Measurements from ENCODE around the gene SLC24A3.

SLC24A3 gene

GRCh38 chr20:19271879-19272651, 59.6 kb downstream of the SLC24A3 start:
- DNase-seq (ENCODE audit: low spot score) = no peak

- no peak for DNase-seq (ENCODE audit: low spot score)
Measured at GRCh38 chr20:19272976-19273654, 60.7 kb downstream of the SLC24A3 start.

GRCh38 chr20:19274001-19274400, 61.6 kb downstream of the SLC24A3 start:
- no peak for DNase-seq (ENCODE audit: low spot score)

GRCh38 chr20:19274412-19275015, 62.1 kb downstream of the SLC24A3 start:
- no peak for DNase-seq (ENCODE audit: low spot score)

GRCh38 chr20:19275038-19275629, 62.7 kb downstream of the SLC24A3 start:
- DNase-seq (ENCODE audit: low spot score) = no peak

- no peak for DNase-seq (ENCODE audit: low spot score)
Measured at GRCh38 chr20:19275630-19276071, 63.2 kb downstream of the SLC24A3 start.

GRCh38 chr20:19277381-19277780, 64.9 kb downstream of the SLC24A3 start:
- DNase-seq (ENCODE audit: low spot score) = no peak

- DNase-seq (ENCODE audit: low spot score) = no peak
Measured at GRCh38 chr20:19283490-19284025, 71.1 kb downstream of the SLC24A3 start.

- DNase-seq (ENCODE audit: low spot score) = no peak
Measured at GRCh38 chr20:19284400-19285178, 72.1 kb downstream of the SLC24A3 start.

GRCh38 chr20:19285436-19285835, 73.0 kb downstream of the SLC24A3 start:
- no peak for DNase-seq (ENCODE audit: low spot score)

- no peak for DNase-seq (ENCODE audit: low spot score)
Measured at GRCh38 chr20:19288061-19288460, 75.6 kb downstream of the SLC24A3 start.

- no peak for DNase-seq (ENCODE audit: low spot score)
Measured at GRCh38 chr20:19288636-19289035, 76.2 kb downstream of the SLC24A3 start.

GRCh38 chr20:19289451-19289850, 77.0 kb downstream of the SLC24A3 start:
- no peak for DNase-seq (ENCODE audit: low spot score)

GRCh38 chr20:19291024-19291817, 78.8 kb downstream of the SLC24A3 start:
- DNase-seq (ENCODE audit: low spot score) = no peak

- DNase-seq (ENCODE audit: low spot score) = no peak
Measured at GRCh38 chr20:19291818-19292132, 79.3 kb downstream of the SLC24A3 start.

- DNase-seq (ENCODE audit: low spot score) = no peak
Measured at GRCh38 chr20:19292254-19292653, 79.8 kb downstream of the SLC24A3 start.

GRCh38 chr20:19295076-19295475, 82.6 kb downstream of the SLC24A3 start:
- no peak for DNase-seq (ENCODE audit: low spot score)

GRCh38 chr20:19298652-19299051, 86.2 kb downstream of the SLC24A3 start:
- no peak for DNase-seq (ENCODE audit: low spot score)

GRCh38 chr20:19300395-19300794, 88.0 kb downstream of the SLC24A3 start:
- DNase-seq (ENCODE audit: low spot score) = no peak

- no peak for DNase-seq (ENCODE audit: low spot score)
Measured at GRCh38 chr20:19301142-19301541, 88.7 kb downstream of the SLC24A3 start.

- no peak for DNase-seq (ENCODE audit: low spot score)
Measured at GRCh38 chr20:19301843-19302242, 89.4 kb downstream of the SLC24A3 start.
